ENCODE data around the gene ANKDD1B. TPM values are rescaled to one million over a fixed set of nuclear protein-coding genes. Genes with fewer than 3 reads are reported as not detected.

ANKDD1B gene
- total and polyA plus RNA-seq, 9 of the 15 experiments (the other 6 are each of a cell fraction or from before 2014, with no cell fraction given), result 0.04 to 0.29 (median 0.18) TPM; not detected in 1

DNA sequence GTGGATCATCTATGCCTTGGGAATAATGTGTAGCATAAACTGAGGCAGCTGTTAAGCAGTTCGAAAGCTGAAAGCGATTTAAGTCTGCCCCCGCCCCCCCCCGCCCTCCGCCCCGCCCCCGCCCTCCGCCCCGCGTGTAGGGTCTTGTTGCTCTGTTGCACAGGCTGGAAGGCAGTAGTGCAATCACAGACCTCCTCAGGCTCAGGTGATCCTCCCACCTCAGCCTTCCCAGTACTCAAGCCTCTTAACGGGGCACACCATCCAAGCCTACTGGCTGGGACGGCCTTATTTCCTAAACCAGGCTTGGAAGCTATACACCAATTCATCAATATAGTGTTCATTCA, 945 bp downstream of the ANKDD1B start (continued):
- TF ChIP-seq, protein P1, sequence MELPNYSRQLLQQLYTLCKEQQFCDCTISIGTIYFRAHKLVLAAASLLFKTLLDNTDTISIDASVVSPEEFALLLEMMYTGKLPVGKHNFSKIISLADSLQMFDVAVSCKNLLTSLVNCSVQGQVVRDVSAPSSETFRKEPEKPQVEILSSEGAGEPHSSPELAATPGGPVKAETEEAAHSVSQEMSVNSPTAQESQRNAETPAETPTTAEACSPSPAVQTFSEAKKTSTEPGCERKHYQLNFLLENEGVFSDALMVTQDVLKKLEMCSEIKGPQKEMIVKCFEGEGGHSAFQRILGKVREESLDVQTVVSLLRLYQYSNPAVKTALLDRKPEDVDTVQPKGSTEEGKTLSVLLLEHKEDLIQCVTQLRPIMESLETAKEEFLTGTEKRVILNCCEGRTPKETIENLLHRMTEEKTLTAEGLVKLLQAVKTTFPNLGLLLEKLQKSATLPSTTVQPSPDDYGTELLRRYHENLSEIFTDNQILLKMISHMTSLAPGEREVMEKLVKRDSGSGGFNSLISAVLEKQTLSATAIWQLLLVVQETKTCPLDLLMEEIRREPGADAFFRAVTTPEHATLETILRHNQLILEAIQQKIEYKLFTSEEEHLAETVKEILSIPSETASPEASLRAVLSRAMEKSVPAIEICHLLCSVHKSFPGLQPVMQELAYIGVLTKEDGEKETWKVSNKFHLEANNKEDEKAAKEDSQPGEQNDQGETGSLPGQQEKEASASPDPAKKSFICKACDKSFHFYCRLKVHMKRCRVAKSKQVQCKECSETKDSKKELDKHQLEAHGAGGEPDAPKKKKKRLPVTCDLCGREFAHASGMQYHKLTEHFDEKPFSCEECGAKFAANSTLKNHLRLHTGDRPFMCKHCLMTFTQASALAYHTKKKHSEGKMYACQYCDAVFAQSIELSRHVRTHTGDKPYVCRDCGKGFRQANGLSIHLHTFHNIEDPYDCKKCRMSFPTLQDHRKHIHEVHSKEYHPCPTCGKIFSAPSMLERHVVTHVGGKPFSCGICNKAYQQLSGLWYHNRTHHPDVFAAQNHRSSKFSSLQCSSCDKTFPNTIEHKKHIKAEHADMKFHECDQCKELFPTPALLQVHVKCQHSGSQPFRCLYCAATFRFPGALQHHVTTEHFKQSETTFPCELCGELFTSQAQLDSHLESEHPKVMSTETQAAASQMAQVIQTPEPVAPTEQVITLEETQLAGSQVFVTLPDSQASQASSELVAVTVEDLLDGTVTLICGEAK (IDR thresholded peaks at IDR 0.05), result no peak
- TF ChIP-seq, protein P1 (CRISPR knock-in tag; IDR thresholded peaks at IDR 0.05), result no peak
- TF ChIP-seq ASH1L (IDR thresholded peaks at IDR 0.05; ENCODE audit: borderline replicate concordance, low read depth, partially characterized antibody) (no peak), SP2 (IDR thresholded peaks at IDR 0.05; ENCODE audit: extremely low read depth, low read depth, low read length, poor library complexity, severe bottlenecking) (no peak), TAF1 (IDR thresholded peaks at IDR 0.05; ENCODE audit: control insufficient read depth, extremely low read depth, insufficient read depth, low read length, severe bottlenecking) (no peak), IRF2 (CRISPR knock-in tag; IDR thresholded peaks at IDR 0.05) (no peak), HNRNPL (IDR thresholded peaks at IDR 0.05; ENCODE audit: low read depth, low read length) (no peak)
- TF ChIP-seq, protein P2, sequence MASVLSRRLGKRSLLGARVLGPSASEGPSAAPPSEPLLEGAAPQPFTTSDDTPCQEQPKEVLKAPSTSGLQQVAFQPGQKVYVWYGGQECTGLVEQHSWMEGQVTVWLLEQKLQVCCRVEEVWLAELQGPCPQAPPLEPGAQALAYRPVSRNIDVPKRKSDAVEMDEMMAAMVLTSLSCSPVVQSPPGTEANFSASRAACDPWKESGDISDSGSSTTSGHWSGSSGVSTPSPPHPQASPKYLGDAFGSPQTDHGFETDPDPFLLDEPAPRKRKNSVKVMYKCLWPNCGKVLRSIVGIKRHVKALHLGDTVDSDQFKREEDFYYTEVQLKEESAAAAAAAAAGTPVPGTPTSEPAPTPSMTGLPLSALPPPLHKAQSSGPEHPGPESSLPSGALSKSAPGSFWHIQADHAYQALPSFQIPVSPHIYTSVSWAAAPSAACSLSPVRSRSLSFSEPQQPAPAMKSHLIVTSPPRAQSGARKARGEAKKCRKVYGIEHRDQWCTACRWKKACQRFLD (CRISPR knock-in tag; IDR thresholded peaks at IDR 0.05), result no peak

All from K562 (cell line).